Right lobe of liver (tissue), 6 donors: ENCODE data around the gene DNAJC28. TPM values are rescaled to one million over a fixed set of nuclear protein-coding genes. Genes with fewer than 3 reads are reported as not detected.

Experiments
- ATAC-seq, 4 donors: fragments of 200-7000 bp; cut with Tn5 transposase; one replicate each; pipeline ENCODE4 v1.9.1; 2020; ENCODE audit warnings: mild to moderate bottlenecking in 4 of 4, moderate library complexity in 4 of 4
- DNase-seq, 3 donors: peaks; one replicate each; pipeline ENCODE4 v3.0.0-alpha.2; 2020
- H3K27ac ChIP-seq, 3 donors: fragments of 200-600 bp; one replicate each; pipeline ENCODE4 v1.8.0; 2022
- H3K27me3 ChIP-seq, 2 donors: fragments of 200-600 bp; one replicate each; pipeline ENCODE4 v1.8.0; 2022
- H3K36me3 ChIP-seq, 4 donors: fragments of 200-600 bp; sonication (generic) in 1 of 4; one replicate each; pipeline versions ENCODE4 v1.5.1 to v1.8.0; 2017 to 2022; ENCODE audit warnings: control low read depth in 1 of 4
- H3K4me1 ChIP-seq, 4 donors: fragments of 200-600 bp; sonication (generic) in 1 of 4; one replicate each; pipeline versions ENCODE4 v1.5.1 to v1.8.0; 2017 to 2022; ENCODE audit warnings: control low read depth in 1 of 4
- H3K4me3 ChIP-seq, 3 donors: fragments of 200-600 bp; one replicate each; pipeline ENCODE4 v1.8.0; 2022
- H3K9me3 ChIP-seq, 4 donors: fragments of 200-600 bp; sonication (generic) in 1 of 4; one replicate each; pipeline versions ENCODE4 v1.5.1 to v1.8.0; 2017 to 2022; ENCODE audit warnings: control low read depth in 1 of 4
- CTCF ChIP-seq, 4 donors: fragments of 200-600 bp in 3 of 4; fragments of 450-650 bp in 1 of 4; IDR thresholded peaks; one replicate each; pipeline versions ENCODE4 v1.5.1 to v1.8.0; 2016 to 2022; ENCODE audit warnings: antibody characterized with exemption in 4 of 4, mild to moderate bottlenecking in 2 of 4
- POLR2A ChIP-seq: fragments of 450-650 bp; IDR thresholded peaks from one replicate; pipeline ENCODE4 v1.6.1; 2017; ENCODE audit warnings: antibody characterized with exemption, mild to moderate bottlenecking
- WGBS: methylation state at CpG from one replicate; pipeline ENCODE4 v1.1.6; 2018; ENCODE audit warnings: low coverage, low lambda C conversion rate; ENCODE audit not compliant: insufficient coverage; ENCODE audit errors: missing lambda C conversion rate; 5-methylcytosine and 5-hydroxymethylcytosine counted together
- intact Hi-C, 2 donors: fragments of 100-400 bp; cut with DNase I; formaldehyde crosslinking; loops; one replicate each; pipeline versions ENCODE4 v1.11.2 to v1.14.1; 2022
- total RNA-seq, 6 experiments: library from RNA; depleted of rRNA in 2 of 6; stranded (reverse); fragments of >200 nt in 2 of 6; fragmentation: NEBNext Ultra II Directional in 3 of 6; extraction: Animal tissue kit (Norgen Biotek cat#: 25700) in 3 of 6; gene quantifications; one replicate each; pipeline versions ENCODE4 v1.1.0 to v1.2.4, GENCODE V29; 2016 to 2023
- donor health status: DM: no; HTN: yes; CAD: no.
- donor health status: DM: no; HTN: no; CAD: no.
- donor health status: DM: no; HTN: no; CAD: no.
- donor health status: DM: no; HTN: yes; CAD: no.
- donor health status: DM: no; HTN: yes; CAD: no.

The DNAJC28 gene
- total RNA-seq, 6 experiments from 2014 or later, result 1.7 to 2.7 (median 1.9) TPM

- TF ChIP-seq CTCF (IDR thresholded peaks at IDR 0.05), result no peak
- no peak for TF ChIP-seq POLR2A
- Histone ChIP-seq H3K36me3 (no peaks in the 10 kb centered on the region), H3K9me3 (no peaks in the 10 kb centered on the region), H3K27me3 (no peaks in the 10 kb centered on the region), H3K27ac (peak overlapping the region; percentile 9 to 79 (median 44)), H3K4me3 (peak overlapping the region; percentile 68 to 79 (median 77)), H3K4me1 (peaks cover 0 to 8% (median 0%) of the 10 kb centered on the region in 4 donors)
- 5% methylated on average over 7 of the region's 12 CpGs for WGBS
- intact Hi-C loops, result no loop called here
- no peak for DNase-seq
- peak in 3 of 4 donors; percentile 6 to 13 (median 12) for ATAC-seq
Observed at GRCh38 chr21:33490991-33491372, 534 bp downstream of the DNAJC28 start.

DNA sequence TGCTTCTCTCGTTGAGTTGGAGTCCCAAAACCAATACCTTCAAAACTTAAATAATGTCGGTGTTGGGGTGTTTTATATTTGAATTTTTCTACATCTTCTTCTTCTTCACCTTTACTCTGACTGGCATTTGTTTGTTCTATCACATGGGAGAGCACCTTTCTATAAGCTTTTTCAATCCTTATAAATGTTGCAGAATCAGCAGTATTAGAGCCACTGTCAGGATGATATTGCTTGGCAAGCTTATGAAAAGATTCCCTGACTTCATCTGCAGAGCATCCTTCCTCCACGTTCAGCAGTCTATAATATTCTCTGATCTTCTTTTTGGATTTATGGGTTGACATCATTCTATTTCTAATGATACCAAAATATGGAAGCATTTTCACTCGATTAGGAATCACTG lies 2.6 kb downstream of the DNAJC28 start:
- intact Hi-C loops, result no loop called here
- TF ChIP-seq POLR2A, result no peak
- no peak for TF ChIP-seq CTCF (IDR thresholded peaks at IDR 0.05)
- no peaks in the 10 kb centered on the region for H3K36me3 ChIP-seq
- no peak overlapping the region for H3K27ac ChIP-seq
- no peaks in the 10 kb centered on the region for H3K27me3 ChIP-seq
- no peak for ATAC-seq
- no peak for DNase-seq
- no peak overlapping the region for H3K4me3 ChIP-seq
- 88% methylated on average over 4 of the region's 4 CpGs for WGBS
- H3K4me1 ChIP-seq, result peaks cover 0 to 8% (median 0%) of the 10 kb centered on the region in 4 donors
- no peaks in the 10 kb centered on the region for H3K9me3 ChIP-seq

DNA sequence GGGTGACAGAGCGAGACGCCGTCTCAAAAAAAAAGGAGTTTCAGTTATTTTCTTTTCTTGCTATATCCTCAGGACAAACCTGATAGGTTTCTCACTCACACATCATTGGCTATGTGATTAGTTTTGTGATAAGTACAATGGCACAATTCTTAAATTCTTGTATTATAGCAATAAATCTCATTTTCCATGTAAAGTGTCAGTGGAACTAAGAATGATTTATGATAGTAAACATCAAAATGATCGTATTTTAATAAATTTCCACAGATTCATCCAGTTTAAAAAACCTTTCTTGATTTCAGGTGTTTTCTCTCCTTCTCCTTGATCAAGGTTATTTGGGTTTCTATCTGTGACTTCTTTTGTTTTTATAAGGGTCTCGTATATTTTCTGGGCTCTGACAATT lies 3.5 kb downstream of the DNAJC28 start:
- H3K4me1 ChIP-seq, result peaks cover 0 to 8% (median 0%) of the 10 kb centered on the region in 4 donors
- H3K9me3 ChIP-seq, result no peaks in the 10 kb centered on the region
- no peak overlapping the region for H3K27ac ChIP-seq
- TF ChIP-seq CTCF (IDR thresholded peaks at IDR 0.05) (no peak), POLR2A (no peak)
- WGBS, result 95% methylated on average over 5 of the region's 5 CpGs
- no peaks in the 10 kb centered on the region for H3K27me3 ChIP-seq
- H3K36me3 ChIP-seq, result no peaks in the 10 kb centered on the region
- intact Hi-C loops, result no loop called here
- DNase-seq (peak in 1 of 3 donors; percentile 5), ATAC-seq (no peak)
- H3K4me3 ChIP-seq, result no peak overlapping the region

- DNase-seq, result no peak
- WGBS, result 58% methylated on average over 4 of the region's 9 CpGs
- intact Hi-C loops, result no loop called here
Observed at GRCh38 chr21:33481314-33481943, 10.1 kb downstream of the DNAJC28 start.

More at GRCh38 chr21:33481314-33481943, 10.1 kb downstream of the DNAJC28 start:
- no peak overlapping the region for H3K27ac ChIP-seq
- no peaks in the 10 kb centered on the region for H3K27me3 ChIP-seq
- H3K9me3 ChIP-seq, result no peaks in the 10 kb centered on the region
- ATAC-seq, result no peak
- no peaks in the 10 kb centered on the region for H3K36me3 ChIP-seq
- peaks cover 0 to 12% (median 0%) of the 10 kb centered on the region in 4 donors for H3K4me1 ChIP-seq
- no peak overlapping the region for H3K4me3 ChIP-seq
- TF ChIP-seq POLR2A (no peak), CTCF (IDR thresholded peaks at IDR 0.05) (no peak)
